Activated CD8-positive, alpha-beta memory T cell treated with anti-CD3 and anti-CD28 coated beads, Interleukin-2, amount 50 U/mL, for 4 hours (primary cell): Measurements from ENCODE around the gene MICAL2.

Source experiments
- DNase-seq: peaks from one replicate; pipeline ENCODE4 v3.0.0-alpha.2; 2020

Gene MICAL2

GRCh38 chr11:12235947-12236743 is 125.8 kb downstream of the MICAL2 start:
- DNase-seq: no peak

- DNase-seq: no peak
Observed at GRCh38 chr11:12236744-12237101, 126.3 kb downstream of the MICAL2 start.

- DNase-seq: no peak
Observed at GRCh38 chr11:12237381-12237784, 127.0 kb downstream of the MICAL2 start.

- DNase-seq: no peak
Observed at GRCh38 chr11:12238420-12238819, 128.0 kb downstream of the MICAL2 start.

GRCh38 chr11:12239396-12239795 is 129.0 kb downstream of the MICAL2 start:
- DNase-seq: no peak

- DNase-seq: no peak
Observed at GRCh38 chr11:12239804-12240371, 129.5 kb downstream of the MICAL2 start.

- no peak for DNase-seq
Observed at GRCh38 chr11:12240677-12241076, 130.3 kb downstream of the MICAL2 start.

GRCh38 chr11:12241401-12241800 is 131.0 kb downstream of the MICAL2 start:
- no peak for DNase-seq

GRCh38 chr11:12241971-12242672 is 131.7 kb downstream of the MICAL2 start:
- DNase-seq: no peak

GRCh38 chr11:12242966-12243365 is 132.6 kb downstream of the MICAL2 start:
- DNase-seq: no peak

- no peak for DNase-seq
Observed at GRCh38 chr11:12243486-12243885, 133.1 kb downstream of the MICAL2 start.

- no peak for DNase-seq
Observed at GRCh38 chr11:12243911-12244550, 133.6 kb downstream of the MICAL2 start.

GRCh38 chr11:12245091-12245490 is 134.7 kb downstream of the MICAL2 start:
- DNase-seq: no peak

- no peak for DNase-seq
Observed at GRCh38 chr11:12245549-12246016, 135.2 kb downstream of the MICAL2 start.

GRCh38 chr11:12246147-12246546 is 135.8 kb downstream of the MICAL2 start:
- DNase-seq: no peak

- DNase-seq: no peak
Observed at GRCh38 chr11:12246989-12247388, 136.6 kb downstream of the MICAL2 start.

- DNase-seq: no peak
Observed at GRCh38 chr11:12247543-12248254, 137.3 kb downstream of the MICAL2 start.

GRCh38 chr11:12248330-12248729 is 137.9 kb downstream of the MICAL2 start:
- no peak for DNase-seq

GRCh38 chr11:12249590-12250260 is 139.3 kb downstream of the MICAL2 start:
- DNase-seq: no peak

- DNase-seq: no peak
Observed at GRCh38 chr11:12251666-12252560, 141.5 kb downstream of the MICAL2 start.

GRCh38 chr11:12253843-12254281 is 143.5 kb downstream of the MICAL2 start:
- no peak for DNase-seq
